ENCODE results near the gene TDRD12.
"Not testable (repeated sequence)": the region's sequence is repeated elsewhere in the genome, so short reads cannot be mapped to it uniquely, and the experiment has no call there.

Gene TDRD12

GRCh38 chr19:32813862-32814425 is 94.4 kb downstream of the TDRD12 start:
- no peak for DNase-seq

GRCh38 chr19:32814624-32815023 is 95.1 kb downstream of the TDRD12 start:
- no peak for DNase-seq

- DNase-seq, result no peak
Observed at GRCh38 chr19:32816555-32817099, 97.1 kb downstream of the TDRD12 start.

- DNase-seq, result no peak
Observed at GRCh38 chr19:32817569-32818476, 98.3 kb downstream of the TDRD12 start.

GRCh38 chr19:32818536-32818935 is 99.0 kb downstream of the TDRD12 start:
- DNase-seq, result no peak

GRCh38 chr19:32819419-32820400 is 100.1 kb downstream of the TDRD12 start:
- no peak for DNase-seq

- DNase-seq, result no peak
Observed at GRCh38 chr19:32822916-32823746, 103.6 kb downstream of the TDRD12 start.

DNA sequence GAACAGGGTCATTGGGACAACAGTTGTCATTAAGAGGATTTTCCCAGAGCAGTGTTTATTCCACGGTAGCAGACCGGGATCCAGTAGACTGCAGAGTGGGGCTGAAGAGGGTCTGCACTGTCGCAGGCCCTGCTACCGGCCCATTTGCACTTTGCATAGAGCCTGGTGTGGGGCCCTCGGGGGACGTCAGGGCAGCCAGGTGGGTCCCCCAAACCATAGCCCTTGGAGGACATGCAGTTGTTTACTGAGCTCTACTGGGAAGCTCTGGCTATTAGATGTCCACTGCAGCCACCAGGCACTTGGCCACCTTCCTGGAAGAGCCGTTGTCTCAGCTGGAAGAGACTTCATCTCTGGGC is 104.2 kb downstream of the TDRD12 start:
- DNase-seq, result no peak

- no peak for DNase-seq
Observed at GRCh38 chr19:32824191-32824751, 104.7 kb downstream of the TDRD12 start.

DNA sequence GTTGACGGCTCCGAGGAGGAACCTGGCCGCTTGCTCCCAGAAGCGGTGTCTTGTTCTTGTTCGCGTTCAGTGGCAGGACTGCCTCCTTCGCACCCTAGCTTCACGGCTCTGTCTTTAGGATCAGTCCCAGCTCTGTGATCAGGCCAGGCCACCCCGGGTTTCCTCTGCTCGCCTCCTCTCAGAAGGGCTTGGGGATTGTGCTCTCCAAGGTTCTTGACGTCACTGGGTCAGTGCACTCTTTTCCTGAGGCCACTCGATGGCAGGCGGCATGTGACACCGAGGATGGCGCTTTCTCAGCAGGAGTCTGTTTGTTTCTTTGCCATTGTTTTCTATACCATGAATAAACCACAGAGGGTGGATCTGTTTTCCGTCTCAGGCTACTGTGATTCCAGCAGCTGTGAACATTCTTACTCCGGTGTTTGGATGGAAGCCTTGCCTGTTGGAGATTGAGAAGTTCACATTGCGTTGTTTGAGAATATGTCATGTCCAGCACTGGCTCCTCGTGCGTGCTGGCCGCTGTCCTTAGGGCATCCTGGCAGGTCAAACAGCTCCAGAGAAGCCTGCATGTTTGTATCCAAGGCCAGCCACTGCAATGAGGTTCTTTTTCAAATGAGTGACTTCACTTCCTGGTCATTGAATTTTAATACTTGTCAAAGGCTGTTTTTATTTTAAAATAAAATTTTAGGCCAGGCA is 105.5 kb downstream of the TDRD12 start:
- no peak for DNase-seq

GRCh38 chr19:32828139-32828538 is 108.6 kb downstream of the TDRD12 start:
- no peak for DNase-seq

- no peak for DNase-seq
Observed at GRCh38 chr19:32828643-32829344, 109.2 kb downstream of the TDRD12 start.

GRCh38 chr19:32829345-32829896 is 109.9 kb downstream of the TDRD12 start:
- DNase-seq, result no peak

GRCh38 chr19:32830231-32831014 is 110.9 kb downstream of the TDRD12 start:
- no peak for DNase-seq

GRCh38 chr19:32831611-32832010 is 112.0 kb downstream of the TDRD12 start:
- DNase-seq, result no peak

DNA sequence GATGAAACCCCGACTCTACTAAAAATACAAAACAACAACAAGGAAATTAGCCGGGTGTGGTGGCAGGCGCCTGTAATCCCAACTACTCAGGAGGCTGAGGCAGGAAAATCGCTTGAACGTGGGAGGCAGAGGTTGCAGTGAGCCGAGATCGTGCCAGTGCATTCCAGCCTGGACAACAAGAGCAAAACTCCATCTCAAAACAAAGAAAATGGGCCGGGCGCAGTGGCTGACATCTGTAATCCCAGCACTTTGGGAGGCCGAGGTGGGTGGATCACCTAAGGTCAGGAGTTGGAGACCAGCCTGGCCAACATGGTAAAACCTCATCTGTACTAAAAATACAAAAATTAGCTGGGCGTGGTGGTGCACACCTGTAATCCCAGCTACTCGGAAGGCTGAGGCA is 112.5 kb downstream of the TDRD12 start:
- DNase-seq, result not testable (repeated sequence)

DNA sequence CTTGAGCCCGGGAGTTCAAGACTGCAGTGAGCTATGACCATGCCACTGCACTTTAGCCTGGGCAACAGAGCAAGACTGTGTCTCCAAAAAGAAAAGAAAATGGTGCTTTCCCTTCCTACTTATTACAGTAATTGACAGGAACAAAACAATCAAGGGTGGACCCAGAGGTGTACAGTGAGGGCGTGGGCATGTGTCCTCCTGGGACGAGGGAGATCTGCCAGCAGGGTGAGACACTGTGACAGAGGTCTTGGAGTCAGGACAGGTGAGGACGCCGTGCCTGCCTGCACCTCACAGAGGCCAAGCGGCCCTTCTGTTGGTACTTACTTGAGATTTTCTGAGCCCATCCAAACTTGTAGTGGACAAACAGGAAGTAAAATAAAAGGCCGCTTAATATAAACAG is 113.3 kb downstream of the TDRD12 start:
- DNase-seq, result not testable (repeated sequence)

DNA sequence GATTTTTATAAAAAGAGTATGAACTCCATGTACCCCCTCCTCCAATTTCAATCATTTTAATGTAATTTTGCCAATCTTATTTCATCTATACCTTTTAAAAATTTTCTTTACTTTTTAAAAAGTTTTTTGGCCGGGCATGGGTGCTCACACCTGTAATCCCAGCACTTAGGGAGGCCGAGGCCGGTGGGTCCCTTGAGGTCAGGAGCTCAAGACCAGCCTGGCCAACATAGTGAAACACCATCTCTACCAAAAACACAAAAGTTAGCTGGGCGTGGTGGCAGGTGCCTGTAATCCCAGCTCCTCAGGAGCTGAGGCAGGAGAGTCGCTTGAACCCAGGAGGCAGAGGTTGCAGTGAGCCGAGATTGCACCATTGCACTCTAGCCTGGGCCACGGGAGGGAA is 113.8 kb downstream of the TDRD12 start:
- DNase-seq, result not testable (repeated sequence)

DNA sequence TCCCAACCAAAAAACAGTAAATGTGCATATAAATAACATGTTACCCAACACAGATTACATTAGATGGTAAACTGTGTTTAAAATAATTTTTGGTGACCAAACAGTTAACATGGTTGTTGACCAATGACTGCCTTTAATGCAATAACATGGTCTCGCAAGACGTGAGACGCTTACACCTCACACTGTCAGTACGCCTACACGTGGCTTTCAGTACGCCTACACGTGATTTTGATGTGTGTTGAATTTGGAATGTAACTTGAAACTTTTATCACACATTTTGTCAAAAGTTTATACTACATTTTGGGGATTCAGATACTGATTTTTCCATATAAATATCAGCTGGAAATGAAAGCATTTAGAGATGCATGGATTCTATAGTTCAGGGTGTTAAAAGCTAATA is 118.0 kb downstream of the TDRD12 start:
- no peak for DNase-seq

Data from Kasumi-1 (cell line).